NAMALWA (cell line): Measurements from ENCODE around the gene SYT12.
A peak's percentile ranks its signal among the peaks of the same experiment; 100 is the strongest.

ENCODE experiments used
- DNase-seq: peaks from one replicate; pipeline ENCODE4 v3.0.0-alpha.2; 2015; ENCODE audit warnings: low spot score

The SYT12 gene

GRCh38 chr11:67030976-67031375 lies 8.0 kb downstream of the SYT12 start:
- DNase-seq, result no peak

GRCh38 chr11:67031791-67032561 lies 9.0 kb downstream of the SYT12 start:
- no peak for DNase-seq

- no peak for DNase-seq
Observed at GRCh38 chr11:67032830-67033551, 10.1 kb downstream of the SYT12 start.

- DNase-seq, result no peak
Observed at GRCh38 chr11:67033661-67034166, 10.8 kb downstream of the SYT12 start.

GRCh38 chr11:67034350-67034749 lies 11.4 kb downstream of the SYT12 start:
- no peak for DNase-seq

GRCh38 chr11:67040147-67040546 lies 17.2 kb downstream of the SYT12 start:
- DNase-seq, result no peak

GRCh38 chr11:67041602-67042001 lies 18.7 kb downstream of the SYT12 start:
- no peak for DNase-seq

- no peak for DNase-seq
Observed at GRCh38 chr11:67043572-67044349, 20.8 kb downstream of the SYT12 start.

GRCh38 chr11:67044496-67044895 lies 21.6 kb downstream of the SYT12 start:
- no peak for DNase-seq

GRCh38 chr11:67045314-67045713 lies 22.4 kb downstream of the SYT12 start:
- DNase-seq, result no peak

- DNase-seq, result no peak
Observed at GRCh38 chr11:67048515-67049130, 25.7 kb downstream of the SYT12 start.

- DNase-seq, result no peak
Observed at GRCh38 chr11:67050139-67050538, 27.2 kb downstream of the SYT12 start.

- no peak for DNase-seq
Observed at GRCh38 chr11:67051180-67051893, 28.4 kb downstream of the SYT12 start.

- DNase-seq, result no peak
Observed at GRCh38 chr11:67051945-67052488, 29.1 kb downstream of the SYT12 start.

GRCh38 chr11:67052891-67053290 lies 30.0 kb downstream of the SYT12 start:
- no peak for DNase-seq

- DNase-seq, result peak; percentile 62
Observed at GRCh38 chr11:67053896-67054329, 31.0 kb downstream of the SYT12 start.

- no peak for DNase-seq
Observed at GRCh38 chr11:67054346-67054835, 31.5 kb downstream of the SYT12 start.

GRCh38 chr11:67054836-67055523 lies 32.0 kb downstream of the SYT12 start:
- DNase-seq, result peak; percentile 55

GRCh38 chr11:67055812-67056211 lies 32.9 kb downstream of the SYT12 start:
- DNase-seq, result no peak
